Duodenal mucosa (tissue), 2 donors: ENCODE measurements around the gene CERT1.
"Not testable (repeated sequence)": the region's sequence is repeated elsewhere in the genome, so short reads cannot be mapped to it uniquely, and the experiment has no call there.

Experiments
- H3K27ac ChIP-seq: one replicate; pipeline ENCODE4 v1.7.0; 2013; ENCODE audit warnings: low read depth, low read length
- H3K27me3 ChIP-seq, 2 donors: one replicate each; pipeline ENCODE4 v1.7.0; 2013; ENCODE audit warnings: low read length in 2 of 2, control low read depth in 1 of 2; ENCODE audit not compliant: insufficient read depth in 2 of 2, control insufficient read depth in 1 of 2
- H3K36me3 ChIP-seq, 2 donors: one replicate each; pipeline ENCODE4 v1.7.0; 2013; ENCODE audit warnings: low read length in 2 of 2, control low read depth in 1 of 2; ENCODE audit not compliant: insufficient read depth in 2 of 2, control insufficient read depth in 1 of 2
- H3K4me1 ChIP-seq, 2 donors: one replicate each; pipeline ENCODE4 v1.7.0; 2013; ENCODE audit warnings: low read length in 2 of 2, control low read depth in 1 of 2; ENCODE audit not compliant: insufficient read depth in 2 of 2, control insufficient read depth in 1 of 2
- H3K4me3 ChIP-seq, 2 donors: one replicate each; pipeline ENCODE4 v1.7.0; 2013; ENCODE audit warnings: low read length in 2 of 2, low read depth in 1 of 2
- H3K9ac ChIP-seq, 2 donors: one replicate each; pipeline ENCODE4 v1.7.0; 2013; ENCODE audit warnings: low read length in 2 of 2, low read depth in 1 of 2
- H3K9me3 ChIP-seq, 2 donors: one replicate each; pipeline ENCODE4 v1.7.0; 2013; ENCODE audit warnings: low read length in 2 of 2, control low read depth in 1 of 2; ENCODE audit not compliant: control insufficient read depth in 1 of 2

CERT1 gene

GRCh38 chr5:75334413-75334812 is 177.0 kb downstream of the CERT1 start:
- H3K9me3 ChIP-seq, H3K27ac ChIP-seq, H3K9ac ChIP-seq, H3K36me3 ChIP-seq, H3K4me3 ChIP-seq, H3K27me3 ChIP-seq: not testable (repeated sequence)
- peaks cover 19 to 21% of the 10 kb centered on the region in 2 donors for H3K4me1 ChIP-seq

GRCh38 chr5:75333759-75334158 is 177.7 kb downstream of the CERT1 start:
- H3K27me3 ChIP-seq, H3K36me3 ChIP-seq, H3K4me3 ChIP-seq, H3K27ac ChIP-seq, H3K9ac ChIP-seq, H3K9me3 ChIP-seq: not testable (repeated sequence)
- H3K4me1 ChIP-seq = peaks cover 15 to 19% of the 10 kb centered on the region in 2 donors

- H3K4me3 ChIP-seq = no peak overlapping the region
- H3K9ac ChIP-seq = no peak overlapping the region
- H3K27ac ChIP-seq = no peak overlapping the region
- no peaks in the 10 kb centered on the region for H3K27me3 ChIP-seq
- H3K9me3 ChIP-seq = no peaks in the 10 kb centered on the region
- peaks cover 7 to 12% of the 10 kb centered on the region in 2 donors for H3K4me1 ChIP-seq
- no peaks in the 10 kb centered on the region for H3K36me3 ChIP-seq
These were observed 180.0 kb downstream of the CERT1 start for GRCh38 chr5:75331095-75332090.

GRCh38 chr5:75330404-75330803 is 181.0 kb downstream of the CERT1 start:
- Histone ChIP-seq H3K4me3 (no peak overlapping the region), H3K36me3 (no peaks in the 10 kb centered on the region), H3K27ac (no peak overlapping the region), H3K27me3 (no peaks in the 10 kb centered on the region), H3K9ac (no peak overlapping the region), H3K4me1 (peaks cover 2 to 8% of the 10 kb centered on the region in 2 donors), H3K9me3 (no peaks in the 10 kb centered on the region)
